GM13976 (cell line): ENCODE data around the gene GALNT9.

Experiments
- DNase-seq: peaks from one replicate; pipeline ENCODE4 v3.0.0; 2012; ENCODE audit warnings: low spot score
- CTCF ChIP-seq: IDR thresholded peaks from 2 replicates; pipeline ENCODE4 v1.5.1; 2012; ENCODE audit warnings: borderline replicate concordance, mild to moderate bottlenecking; ENCODE audit not compliant: insufficient read depth; ENCODE audit errors: extremely low read depth, missing control alignments, control extremely low read depth
- in situ Hi-C: fragments of 300-500 bp; cut with MboI; formaldehyde crosslinking; loops from one replicate; pipeline ENCODE4 v1.12.0; 2022; ENCODE audit warnings: low sequenced_read_pairs, mixed read lengths, inconsistent platforms; ENCODE audit not compliant: unreplicated experiment

GALNT9 gene

DNA sequence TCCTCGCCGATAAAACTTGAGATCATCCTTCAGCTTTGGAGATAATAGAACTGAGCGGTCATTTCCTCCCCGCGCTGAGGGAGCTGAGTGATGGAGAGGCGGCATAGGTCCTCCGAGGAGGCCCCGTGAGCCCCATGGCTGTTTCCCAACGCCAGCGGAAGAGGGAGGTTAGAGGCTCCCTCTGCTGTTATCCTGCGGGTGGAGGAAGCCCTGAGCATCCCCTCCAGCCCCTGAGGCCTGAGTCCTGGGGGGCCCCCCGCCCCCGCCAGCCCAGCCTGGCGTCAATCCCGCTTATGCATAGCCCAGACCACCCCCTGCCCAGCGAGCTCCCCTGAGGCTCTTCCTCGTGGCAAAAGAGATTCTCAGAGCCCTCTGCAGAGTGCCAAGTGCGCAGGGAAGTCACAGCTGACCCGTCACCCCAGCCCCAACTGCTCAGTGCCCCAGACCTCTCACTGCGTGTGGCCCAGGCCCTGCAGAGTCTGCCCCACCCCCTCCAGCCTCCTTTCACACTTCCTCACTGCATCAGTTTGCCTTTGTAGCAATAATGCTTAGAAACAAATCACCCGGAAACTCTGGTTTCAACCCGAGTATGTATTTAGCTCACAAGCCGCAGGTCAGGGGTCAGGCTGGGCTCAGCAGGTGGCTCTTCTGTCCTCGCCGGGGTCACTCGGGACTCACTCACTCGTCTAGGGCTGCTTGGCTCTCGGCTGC, 44.7 kb upstream of the GALNT9 start:
- in situ Hi-C loops = no loop called here
- no peak for DNase-seq
- TF ChIP-seq CTCF = no peak

- TF ChIP-seq CTCF = no peak
- no peak for DNase-seq
- in situ Hi-C loops = no loop called here
Measured at GRCh38 chr12:132367852-132368251, 38.5 kb upstream of the GALNT9 start.

GRCh38 chr12:132367071-132367851, 37.9 kb upstream of the GALNT9 start:
- in situ Hi-C loops = no loop called here
- no peak for TF ChIP-seq CTCF
- DNase-seq = no peak

DNA sequence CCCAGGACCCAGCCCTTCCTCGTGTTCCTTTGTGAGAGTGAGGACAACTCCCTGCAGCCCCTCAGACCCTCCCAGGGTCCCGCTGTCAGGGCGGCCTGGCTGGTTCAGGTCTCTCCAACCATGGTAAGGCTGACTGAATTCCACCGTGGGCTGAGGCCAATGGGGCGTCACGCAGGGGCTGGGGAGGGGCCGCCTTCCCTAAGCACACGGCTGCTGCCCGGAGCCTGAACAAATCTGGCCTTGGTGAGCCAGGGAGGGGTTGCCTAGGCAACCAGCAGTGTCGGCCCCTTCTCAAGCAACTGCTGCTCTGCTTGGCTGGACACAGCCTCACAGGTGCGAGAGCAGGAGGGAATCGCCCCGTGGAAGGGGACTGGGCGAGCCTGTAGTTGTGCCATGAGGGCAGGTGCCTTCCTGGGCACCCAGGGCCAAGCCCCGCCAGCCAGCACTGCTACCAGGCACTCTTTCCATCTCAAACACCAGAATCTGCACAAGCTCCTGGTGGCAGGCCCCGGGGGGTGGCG, 37.0 kb upstream of the GALNT9 start:
- DNase-seq = no peak
- in situ Hi-C loops = no loop called here
- no peak for TF ChIP-seq CTCF

GRCh38 chr12:132365226-132365625, 35.8 kb upstream of the GALNT9 start:
- in situ Hi-C loops = no loop called here
- no peak for DNase-seq
- no peak for TF ChIP-seq CTCF

DNA sequence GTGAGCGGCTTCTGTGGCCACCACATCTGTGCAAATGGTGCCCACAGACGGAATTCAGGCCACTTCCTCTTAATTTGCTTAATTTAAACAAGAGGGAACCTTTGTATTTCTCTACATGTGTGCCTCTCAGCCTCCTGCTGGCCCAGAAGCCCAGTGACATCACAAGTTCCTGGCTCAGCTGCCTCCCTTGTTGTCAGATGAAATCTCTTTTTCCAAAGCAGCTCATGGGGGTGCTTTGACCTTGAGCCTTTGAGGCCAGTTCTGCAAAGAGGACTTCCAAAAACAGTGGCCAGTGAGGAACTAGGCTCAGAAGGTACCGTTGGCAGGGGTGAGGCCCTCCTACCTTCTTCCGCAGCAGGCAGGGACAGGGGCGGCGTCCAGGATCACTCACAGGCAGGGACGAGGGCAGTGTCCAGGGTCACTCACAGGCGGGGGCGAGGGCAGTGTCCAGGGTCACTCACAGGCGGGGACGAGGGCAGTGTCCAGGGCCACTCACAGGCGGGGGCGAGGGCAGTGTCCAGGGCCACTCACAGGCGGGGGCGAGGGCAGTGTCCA, 35.0 kb upstream of the GALNT9 start:
- no peak for DNase-seq
- in situ Hi-C loops = no loop called here
- no peak for TF ChIP-seq CTCF
